Activated CD4-positive, alpha-beta memory T cell treated with anti-CD3 and anti-CD28 coated beads for 36 hours (primary cell): ENCODE results near the gene AURKB. TPM values are rescaled to one million over a fixed set of nuclear protein-coding genes. Genes with fewer than 3 reads are reported as not detected.

Experiments used
- CTCF ChIA-PET: fragments of 350-600 bp; sonication (Branson Sonifier 250); formaldehyde crosslinking; loops from one replicate; lab custom pipeline; 2021; ENCODE audit warnings: antibody characterized with exemption, inconsistent platforms; lab: Charles Lee
- POLR2A ChIA-PET: fragments of 350-600 bp; sonication (Branson Sonifier 250); formaldehyde crosslinking; loops from one replicate; lab custom pipeline; 2021; ENCODE audit warnings: antibody characterized with exemption; lab: Charles Lee
- DNase-seq: peaks from one replicate; pipeline ENCODE4 v3.0.0-alpha.2; 2020
- H3K27ac Mint-ChIP-seq: one replicate; pipeline ENCODE4 v1.8.0; 2021; ENCODE audit warnings: mixed read lengths
- H3K27me3 Mint-ChIP-seq: one replicate; pipeline ENCODE4 v1.8.0; 2021; ENCODE audit warnings: mixed read lengths
- H3K36me3 Mint-ChIP-seq: one replicate; pipeline ENCODE4 v1.8.0; 2021; ENCODE audit warnings: mixed read lengths
- H3K4me1 Mint-ChIP-seq: one replicate; pipeline ENCODE4 v1.8.0; 2021; ENCODE audit warnings: low read depth, mixed read lengths
- H3K4me3 Mint-ChIP-seq: one replicate; pipeline ENCODE4 v1.8.0; 2021; ENCODE audit warnings: mild to moderate bottlenecking, mixed read lengths
- H3K9me3 Mint-ChIP-seq: one replicate; pipeline ENCODE4 v1.8.0; 2021; ENCODE audit warnings: mixed read lengths
- intact Hi-C: fragments of 100-400 bp; cut with micrococcal nuclease; formaldehyde crosslinking; loops from one replicate; pipeline ENCODE4 v1.15.1; 2023
- total RNA-seq, 2 experiments: library from RNA; stranded (reverse); gene quantifications; one replicate each; pipeline ENCODE4 v1.2.3, GENCODE V29; 2021

The AURKB gene
- total RNA-seq, 2 experiments from 2014 or later: 184 TPM

DNA sequence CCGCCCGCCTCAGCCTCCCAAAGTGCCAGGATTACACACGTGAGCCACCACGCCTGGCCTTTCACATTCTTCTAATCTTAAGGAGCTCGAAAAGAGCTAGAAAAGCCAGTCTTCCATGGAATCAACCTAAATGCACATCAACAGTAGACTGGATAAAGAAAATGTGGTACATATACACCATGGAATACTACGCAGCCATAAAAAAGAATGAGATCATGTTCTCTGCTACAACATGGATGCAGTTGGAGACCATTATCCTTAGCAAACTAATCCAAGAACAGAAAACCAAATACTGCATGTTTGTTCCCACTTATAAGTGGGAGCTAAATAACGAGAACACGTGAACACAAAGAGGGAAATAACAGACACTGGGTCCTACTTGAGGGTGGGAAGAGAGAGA is 34.4 kb upstream of the AURKB start:
- no peak for DNase-seq
- Mint-ChIP-seq H3K27ac (no peak overlapping the region), H3K4me3 (no peak overlapping the region), H3K36me3 (peaks cover 27% of the 10 kb centered on the region), H3K4me1 (peaks cover 40% of the 10 kb centered on the region), H3K27me3 (no peaks in the 10 kb centered on the region), H3K9me3 (no peaks in the 10 kb centered on the region)
- ChIA-PET POLR2A (interaction anchor here (0.9 to 7.1 kb wide), 4 partner anchors 20 to 126 kb away, joined by 3 to 134 read pairs (median 6); partner anchors contain the start of gene AURKB), CTCF (interaction anchor here (0.8 to 1.6 kb wide), 4 partner anchors 11 to 131 kb away, joined by 3 to 7 read pairs (median 4); partner anchors contain the start of genes KRABD2 and SLC25A35)
- intact Hi-C loops: loop anchor here (5.0 kb wide), 2 partner anchors 193 to 402 kb away; partner anchors contain the start of gene NDEL1

DNA sequence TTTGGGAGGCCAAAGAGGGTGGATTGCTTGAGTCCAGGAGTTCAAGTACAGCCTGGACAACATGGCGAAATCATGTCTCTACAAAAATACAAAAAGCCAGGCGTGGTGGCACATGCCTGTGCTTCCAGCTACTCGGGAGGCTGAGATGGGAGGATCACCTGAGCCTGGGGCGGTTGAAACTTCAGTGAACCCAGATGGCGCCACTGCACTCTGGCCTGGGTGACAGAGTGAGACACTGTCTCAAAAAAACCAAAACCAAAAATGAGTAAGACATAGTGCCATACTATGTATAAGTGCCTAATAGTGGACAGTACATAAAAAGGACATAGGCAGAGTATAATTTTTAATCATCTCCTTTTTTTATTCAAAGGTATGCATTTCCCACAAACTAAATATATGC is 33.5 kb upstream of the AURKB start:
- intact Hi-C loops: no loop called here
- Mint-ChIP-seq H3K4me1 (peaks cover 41% of the 10 kb centered on the region), H3K9me3 (no peaks in the 10 kb centered on the region), H3K36me3 (peaks cover 29% of the 10 kb centered on the region), H3K4me3 (no peak overlapping the region), H3K27ac (peak overlapping the region; percentile 69), H3K27me3 (no peaks in the 10 kb centered on the region)
- ChIA-PET CTCF (interaction anchor here (0.8 to 1.6 kb wide), 4 partner anchors 18 to 132 kb away, joined by 3 to 7 read pairs (median 4); partner anchors contain the start of genes KRABD2 and SLC25A35), POLR2A (interaction anchor here (0.8 to 7.1 kb wide), 4 partner anchors 19 to 80 kb away, joined by 3 to 134 read pairs (median 6); partner anchors contain the start of gene AURKB)
- peak; percentile 54 for DNase-seq

DNA sequence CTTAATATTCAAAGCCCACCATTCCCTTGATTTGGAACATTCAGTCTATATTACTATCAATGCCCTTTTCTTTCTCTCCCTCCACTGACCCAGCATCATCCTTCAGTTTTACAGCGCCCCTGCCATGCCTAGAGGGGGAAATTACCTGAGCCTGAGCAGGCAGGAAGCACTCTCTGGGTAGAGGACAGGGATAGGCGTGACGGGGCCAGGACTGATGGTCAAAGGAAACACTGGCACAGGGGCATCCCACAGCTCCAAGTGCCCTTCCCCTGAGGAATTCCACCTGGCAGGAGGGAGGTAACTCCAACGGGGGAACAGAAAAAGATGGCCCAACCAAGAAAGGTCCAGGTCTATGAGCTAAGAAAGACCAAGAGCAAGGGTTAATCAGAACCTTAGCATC is 27.5 kb upstream of the AURKB start:
- ChIA-PET POLR2A (interaction anchor here (1.4 to 2.0 kb wide), 2 partner anchors 9 to 11 kb away, joined by 4 to 8 read pairs; partner anchors contain the start of gene PFAS), CTCF (interaction anchor here (0.9 to 1.8 kb wide), 2 partner anchors 63 to 177 kb away, joined by 3 to 4 read pairs; no protein-coding TSS in a partner anchor)
- Mint-ChIP-seq H3K36me3 (peaks cover 53% of the 10 kb centered on the region), H3K4me3 (no peak overlapping the region), H3K27me3 (no peaks in the 10 kb centered on the region), H3K9me3 (no peaks in the 10 kb centered on the region), H3K4me1 (peaks cover 22% of the 10 kb centered on the region), H3K27ac (peak overlapping the region; percentile 28)
- intact Hi-C loops: no loop called here
- DNase-seq: no peak

DNA sequence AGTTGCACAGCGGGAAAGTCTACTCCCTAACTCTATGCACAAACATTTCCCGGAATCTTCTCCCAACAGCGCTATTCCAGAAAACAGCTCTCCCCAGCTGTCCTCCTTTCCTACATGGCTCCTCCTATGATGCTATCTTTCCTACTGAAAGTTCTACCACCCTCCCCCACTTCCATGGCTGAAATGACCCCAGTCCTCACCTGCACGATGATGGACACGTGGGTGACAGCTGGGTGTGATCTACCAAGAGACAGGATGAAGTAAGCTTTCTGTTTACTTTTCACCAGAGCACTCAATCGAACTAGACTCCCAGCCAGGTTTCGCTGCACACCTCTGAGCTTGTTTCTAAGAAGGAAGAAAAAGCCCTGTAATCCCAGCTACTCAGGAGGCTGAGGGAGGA is 26.8 kb upstream of the AURKB start:
- Mint-ChIP-seq H3K9me3 (no peaks in the 10 kb centered on the region), H3K4me1 (peaks cover 18% of the 10 kb centered on the region), H3K36me3 (peaks cover 54% of the 10 kb centered on the region), H3K4me3 (no peak overlapping the region), H3K27me3 (no peaks in the 10 kb centered on the region), H3K27ac (no peak overlapping the region)
- no peak for DNase-seq
- CTCF ChIA-PET: interaction anchor here (0.9 to 1.8 kb wide), 2 partner anchors 64 to 177 kb away, joined by 3 to 4 read pairs; no protein-coding TSS in a partner anchor
- POLR2A ChIA-PET: interaction anchor here (1.4 to 2.0 kb wide), 2 partner anchors 9 to 12 kb away, joined by 4 to 8 read pairs; partner anchors contain the start of gene PFAS
- intact Hi-C loops: no loop called here

GRCh38 chr17:8235676-8236075 is 25.3 kb upstream of the AURKB start:
- ChIA-PET CTCF (interaction anchor here (1.0 kb wide), 1 partner anchor 11 kb away, joined by 3 read pairs; no protein-coding TSS in a partner anchor), POLR2A (interaction anchor here (1.7 to 2.0 kb wide), 2 partner anchors 9 to 11 kb away, joined by 5 to 6 read pairs; no protein-coding TSS in a partner anchor)
- intact Hi-C loops: no loop called here
- DNase-seq: no peak
- Mint-ChIP-seq H3K27me3 (no peaks in the 10 kb centered on the region), H3K9me3 (no peaks in the 10 kb centered on the region), H3K4me1 (peaks cover 18% of the 10 kb centered on the region), H3K27ac (no peak overlapping the region), H3K4me3 (no peak overlapping the region), H3K36me3 (peaks cover 67% of the 10 kb centered on the region)

GRCh38 chr17:8234361-8235270 is 24.2 kb upstream of the AURKB start:
- no peak for DNase-seq
- intact Hi-C loops: no loop called here
- H3K36me3 Mint-ChIP-seq: peaks cover 71% of the 10 kb centered on the region
- no peaks in the 10 kb centered on the region for H3K27me3 Mint-ChIP-seq
- no peaks in the 10 kb centered on the region for H3K9me3 Mint-ChIP-seq
- CTCF ChIA-PET: no interaction called here
- POLR2A ChIA-PET: interaction anchor here (1.7 to 2.0 kb wide), 2 partner anchors 8 to 12 kb away, joined by 5 to 6 read pairs; no protein-coding TSS in a partner anchor
- peaks cover 15% of the 10 kb centered on the region for H3K4me1 Mint-ChIP-seq
- H3K27ac Mint-ChIP-seq: no peak overlapping the region
- H3K4me3 Mint-ChIP-seq: no peak overlapping the region

DNA sequence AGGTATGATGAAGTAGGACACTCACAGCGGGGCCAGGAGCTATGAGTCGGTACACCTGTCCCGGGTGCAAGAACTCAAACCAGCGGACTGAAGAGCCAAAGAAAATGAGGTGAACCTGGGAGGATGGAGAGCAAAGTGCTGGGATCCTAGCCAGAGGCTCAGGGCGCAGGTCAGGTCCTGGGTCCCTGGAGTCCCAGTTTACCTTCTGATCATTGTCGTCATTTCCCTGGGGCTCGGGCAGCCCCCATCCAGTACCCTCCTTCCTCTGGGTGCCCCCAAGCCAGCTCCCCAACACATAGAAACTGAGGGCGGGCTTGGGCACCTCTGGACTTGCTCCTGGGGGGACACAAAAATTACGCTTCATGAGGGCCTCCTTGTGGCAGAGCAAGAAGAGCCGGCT is 21.3 kb upstream of the AURKB start:
- intact Hi-C loops: no loop called here
- Mint-ChIP-seq H3K27me3 (no peaks in the 10 kb centered on the region), H3K4me1 (peaks cover 8% of the 10 kb centered on the region), H3K4me3 (no peak overlapping the region), H3K27ac (no peak overlapping the region), H3K36me3 (peaks cover 74% of the 10 kb centered on the region), H3K9me3 (no peaks in the 10 kb centered on the region)
- CTCF ChIA-PET: no interaction called here
- no peak for DNase-seq
- POLR2A ChIA-PET: interaction anchor here (1.1 kb wide), 1 partner anchor 15 kb away, joined by 5 read pairs; no protein-coding TSS in a partner anchor

DNA sequence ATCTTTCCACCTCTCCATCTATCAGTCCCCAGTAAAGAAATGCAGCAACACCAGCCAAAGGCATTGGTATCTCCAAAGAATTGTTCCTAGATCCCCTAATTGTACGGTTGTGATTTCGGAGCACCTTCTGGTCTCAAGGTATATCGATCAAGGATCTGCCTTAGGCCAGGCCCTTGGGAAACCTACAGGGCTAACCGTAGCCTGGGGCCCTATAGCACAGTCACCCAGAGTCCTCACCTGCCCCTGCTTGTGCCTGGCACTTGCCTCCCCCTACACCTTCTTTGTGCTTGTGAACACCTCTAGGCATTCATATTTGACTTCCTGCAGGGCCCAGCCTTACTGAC is 16.8 kb upstream of the AURKB start:
- Mint-ChIP-seq H3K4me1 (peaks cover 35% of the 10 kb centered on the region), H3K4me3 (peak overlapping the region; percentile 24), H3K27me3 (peaks cover 4% of the 10 kb centered on the region), H3K36me3 (peaks cover 57% of the 10 kb centered on the region), H3K27ac (peak overlapping the region; percentile 81), H3K9me3 (no peaks in the 10 kb centered on the region)
- intact Hi-C loops: no loop called here
- DNase-seq: no peak
- ChIA-PET CTCF (interaction anchor here (1.0 kb wide), 1 partner anchor 19 kb away, joined by 6 read pairs; no protein-coding TSS in a partner anchor), POLR2A (interaction anchor here (0.6 to 7.9 kb wide), 5 partner anchors 8 to 1011 kb away, joined by 3 to 134 read pairs (median 8); partner anchors contain the start of genes BORCS6, CTC1, PFAS and SLC25A35)

DNA sequence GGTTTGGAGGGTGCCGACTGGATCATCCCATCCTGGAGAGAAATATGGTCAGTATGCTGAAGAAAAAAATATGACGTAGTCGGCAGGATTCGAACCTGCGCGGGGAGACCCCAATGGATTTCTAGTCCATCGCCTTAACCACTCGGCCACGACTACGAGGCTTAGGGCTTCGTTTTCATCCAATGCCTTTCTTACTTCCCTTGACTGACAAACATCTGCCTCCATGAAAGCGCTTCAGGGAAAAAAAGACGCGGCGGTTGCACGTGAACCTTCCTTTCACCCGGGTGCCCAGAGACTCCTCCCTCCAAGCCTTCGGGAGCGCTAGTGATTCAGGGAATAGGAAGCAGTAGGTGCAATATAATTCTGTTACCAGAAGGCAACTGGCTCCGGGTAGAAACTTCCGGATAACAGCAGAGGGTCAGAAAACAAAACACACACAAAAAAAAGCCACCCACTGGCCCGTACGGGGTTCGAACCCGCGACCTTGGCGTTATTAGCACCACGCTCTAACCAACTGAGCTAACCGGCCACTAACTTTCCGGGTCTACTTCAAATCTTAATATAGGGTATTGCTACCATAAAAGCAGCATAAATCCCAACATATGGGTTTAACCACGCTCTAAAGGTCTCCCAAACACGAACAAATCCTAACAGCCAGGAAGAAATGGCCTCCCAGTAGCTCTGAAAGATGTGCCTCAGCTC is 16.3 kb upstream of the AURKB start:
- H3K27ac Mint-ChIP-seq: peak overlapping the region; percentile 81
- peaks cover 56% of the 10 kb centered on the region for H3K36me3 Mint-ChIP-seq
- intact Hi-C loops: loop anchor here (1.0 kb wide), 1 partner anchor 21 kb away; no protein-coding TSS in a partner anchor
- peak; percentile 62 for DNase-seq
- peaks cover 38% of the 10 kb centered on the region for H3K4me1 Mint-ChIP-seq
- H3K9me3 Mint-ChIP-seq: no peaks in the 10 kb centered on the region
- ChIA-PET POLR2A (interaction anchor here (0.6 to 7.9 kb wide), 9 partner anchors 9 to 1011 kb away, joined by 3 to 134 read pairs (median 5); partner anchors contain the start of genes AURKB, BORCS6, CTC1 and PFAS), CTCF (interaction anchor here (0.8 to 1.5 kb wide), 5 partner anchors 16 to 39 kb away, joined by 3 to 6 read pairs (median 4); partner anchors contain the start of genes AURKB and BORCS6)
- peaks cover 6% of the 10 kb centered on the region for H3K27me3 Mint-ChIP-seq
- H3K4me3 Mint-ChIP-seq: peak overlapping the region; percentile 24

GRCh38 chr17:8225813-8226535 is 15.6 kb upstream of the AURKB start:
- intact Hi-C loops: loop anchor here (1.0 kb wide), 1 partner anchor 21 kb away; no protein-coding TSS in a partner anchor
- Mint-ChIP-seq H3K4me3 (peak overlapping the region; percentile 24), H3K27ac (peak overlapping the region; percentile 81), H3K27me3 (peaks cover 10% of the 10 kb centered on the region), H3K9me3 (no peaks in the 10 kb centered on the region), H3K36me3 (peaks cover 53% of the 10 kb centered on the region), H3K4me1 (peaks cover 38% of the 10 kb centered on the region)
- CTCF ChIA-PET: interaction anchor here (0.8 to 1.5 kb wide), 4 partner anchors 16 to 39 kb away, joined by 3 to 4 read pairs (median 4); partner anchors contain the start of genes AURKB and BORCS6
- DNase-seq: peak; percentile 86
- POLR2A ChIA-PET: interaction anchor here (1.2 to 7.9 kb wide), 8 partner anchors 10 to 106 kb away, joined by 3 to 134 read pairs (median 6); partner anchors contain the start of genes AURKB, BORCS6, CTC1 and PFAS
